Sigmoid colon (tissue), 7 donors: Measurements from ENCODE around the gene TOPBP1. TPM values are rescaled to one million over a fixed set of nuclear protein-coding genes. Genes with fewer than 3 reads are reported as not detected.

Experiments used
- DNase-seq: peaks from one replicate; pipeline ENCODE4 v3.0.0-alpha.2; 2019
- H3K27ac ChIP-seq, 4 donors: fragments of 200-600 bp; sonication (generic); one replicate each; pipeline ENCODE4 v1.5.1; 2016 to 2019; ENCODE audit warnings: mild to moderate bottlenecking in 1 of 4
- H3K27me3 ChIP-seq, 3 donors: fragments of 200-600 bp; sonication (generic); one replicate each; pipeline ENCODE4 v1.5.1; 2019; ENCODE audit warnings: mild to moderate bottlenecking in 1 of 3
- H3K36me3 ChIP-seq, 4 donors: fragments of 200-600 bp; sonication (generic); one replicate each; pipeline ENCODE4 v1.5.1; 2016 to 2019
- H3K4me1 ChIP-seq, 4 donors: fragments of 200-600 bp; sonication (generic); one replicate each; pipeline ENCODE4 v1.5.1; 2017 to 2019
- H3K4me3 ChIP-seq, 4 donors: fragments of 200-600 bp; sonication (generic); one replicate each; pipeline ENCODE4 v1.5.1; 2017 to 2019; ENCODE audit warnings: mild to moderate bottlenecking in 2 of 4, moderate library complexity in 1 of 4
- H3K9me3 ChIP-seq, 4 donors: fragments of 200-600 bp in 3 of 4; sonication (generic) in 3 of 4; one replicate each; pipeline versions ENCODE4 v1.5.1 to v1.6.1; 2013 to 2019
- EP300 ChIP-seq, 4 donors: sonication (generic); formaldehyde crosslinking; IDR thresholded peaks; one replicate each; pipeline ENCODE4 v1.6.1; 2017; ENCODE audit warnings: antibody characterized with exemption in 4 of 4
- POLR2A ChIP-seq, 2 donors: fragments of 450-650 bp; IDR thresholded peaks; one replicate each; pipeline ENCODE4 v1.6.1; 2016; ENCODE audit warnings: antibody characterized with exemption in 2 of 2, mild to moderate bottlenecking in 2 of 2, moderate library complexity in 2 of 2
- POLR2AphosphoS5 ChIP-seq, 4 donors: sonication (generic); formaldehyde crosslinking; IDR thresholded peaks; one replicate each; pipeline ENCODE4 v1.6.1; 2017; ENCODE audit warnings: antibody characterized with exemption in 4 of 4
- WGBS, 2 donors: extraction: QIAGEN DNeasy Blood & Tissue Kit; methylation state at CpG; one replicate each; pipeline ENCODE4 v1.1.7; 2013; 5-methylcytosine and 5-hydroxymethylcytosine counted together
- intact Hi-C: fragments of 100-400 bp; cut with DNase I; formaldehyde crosslinking; loops from one replicate; pipeline ENCODE4 v1.15.1; 2023
- polyA plus RNA-seq, 3 donors: library from polyadenylated mRNA; stranded (reverse); fragments of 200-250 nt; gene quantifications; one replicate each; pipeline ENCODE4 v1.2.3, GENCODE V29; 2013
- total RNA-seq, 4 donors: library from RNA; depleted of rRNA; stranded (reverse); fragments of >200 nt; gene quantifications; one replicate each; pipeline ENCODE4 v1.1.0, GENCODE V29; 2016
- TF ChIP-seq, protein P1 (sequence below), 4 experiments: fragments of 450-650 bp in 3 of 4; fragments of 200-600 bp in 1 of 4; IDR thresholded peaks; one replicate each; pipeline ENCODE4 v1.5.1; 2016 to 2019; ENCODE audit warnings: antibody characterized with exemption in 4 of 4, mild to moderate bottlenecking in 3 of 4, moderate library complexity in 2 of 4
- donor health status: healthy with polysubstance abuse.
- donor health status: Bipolar disorder and iron deficiency.
- donor health status: healthy.

Gene TOPBP1
- total and polyA plus RNA-seq, 7 donors: 4.8 to 30.2 (median 15.9) TPM

DNA sequence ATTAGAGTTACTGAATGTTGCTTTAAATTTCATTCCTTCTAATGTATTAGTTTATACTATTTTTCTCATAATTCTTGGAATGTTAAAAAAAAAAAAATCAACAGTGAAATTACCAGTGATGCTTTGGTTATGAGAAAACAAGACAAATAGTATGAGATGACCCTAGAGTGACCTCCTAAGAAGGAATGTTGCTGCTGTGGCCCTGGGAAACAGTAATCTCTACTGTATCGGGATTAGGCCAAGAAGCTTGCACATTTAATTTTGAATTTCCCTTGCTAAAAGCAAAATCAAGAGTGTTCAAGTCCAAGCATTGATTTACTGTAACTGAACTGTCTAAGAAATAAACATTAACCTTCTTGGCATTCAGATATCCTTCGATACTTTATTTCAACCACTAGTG lies 18.1 kb downstream of the TOPBP1 start:
- TF ChIP-seq POLR2A (IDR thresholded peaks at IDR 0.05) (no peak), POLR2AphosphoS5 (IDR thresholded peaks at IDR 0.05) (no peak), EP300 (IDR thresholded peaks at IDR 0.05) (no peak)
- TF ChIP-seq, protein P1, sequence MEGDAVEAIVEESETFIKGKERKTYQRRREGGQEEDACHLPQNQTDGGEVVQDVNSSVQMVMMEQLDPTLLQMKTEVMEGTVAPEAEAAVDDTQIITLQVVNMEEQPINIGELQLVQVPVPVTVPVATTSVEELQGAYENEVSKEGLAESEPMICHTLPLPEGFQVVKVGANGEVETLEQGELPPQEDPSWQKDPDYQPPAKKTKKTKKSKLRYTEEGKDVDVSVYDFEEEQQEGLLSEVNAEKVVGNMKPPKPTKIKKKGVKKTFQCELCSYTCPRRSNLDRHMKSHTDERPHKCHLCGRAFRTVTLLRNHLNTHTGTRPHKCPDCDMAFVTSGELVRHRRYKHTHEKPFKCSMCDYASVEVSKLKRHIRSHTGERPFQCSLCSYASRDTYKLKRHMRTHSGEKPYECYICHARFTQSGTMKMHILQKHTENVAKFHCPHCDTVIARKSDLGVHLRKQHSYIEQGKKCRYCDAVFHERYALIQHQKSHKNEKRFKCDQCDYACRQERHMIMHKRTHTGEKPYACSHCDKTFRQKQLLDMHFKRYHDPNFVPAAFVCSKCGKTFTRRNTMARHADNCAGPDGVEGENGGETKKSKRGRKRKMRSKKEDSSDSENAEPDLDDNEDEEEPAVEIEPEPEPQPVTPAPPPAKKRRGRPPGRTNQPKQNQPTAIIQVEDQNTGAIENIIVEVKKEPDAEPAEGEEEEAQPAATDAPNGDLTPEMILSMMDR (IDR thresholded peaks at IDR 0.05): no peak
- intact Hi-C loops: no loop called here

DNA sequence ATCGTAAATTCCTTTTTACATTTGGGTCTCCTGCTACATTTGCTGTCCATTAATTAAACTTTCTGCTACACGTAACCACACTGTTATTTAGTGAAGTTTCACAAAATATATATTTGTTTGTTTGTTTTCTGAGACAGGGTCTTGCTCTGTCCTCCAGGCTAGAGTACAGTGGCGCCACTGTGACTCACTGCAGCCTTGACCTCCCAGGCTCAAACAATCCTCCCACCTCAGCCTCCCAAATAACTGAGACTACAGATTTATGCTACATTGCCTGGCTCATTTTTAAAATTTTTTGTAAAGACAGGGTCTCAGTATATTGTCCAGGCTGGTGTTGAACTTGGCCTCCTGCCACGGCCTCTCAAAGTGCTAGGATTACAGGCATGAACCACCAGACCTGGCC lies 20.5 kb downstream of the TOPBP1 start:
- DNase-seq: no peak
- TF ChIP-seq POLR2A (IDR thresholded peaks at IDR 0.05): no peak
- no peak for TF ChIP-seq EP300 (IDR thresholded peaks at IDR 0.05)
- TF ChIP-seq, protein P1 (IDR thresholded peaks at IDR 0.05): no peak
- no peak for TF ChIP-seq POLR2AphosphoS5 (IDR thresholded peaks at IDR 0.05)
- no peaks in the 10 kb centered on the region for H3K9me3 ChIP-seq
- intact Hi-C loops: no loop called here
- H3K4me1 ChIP-seq: peaks cover 0 to 7% (median 2%) of the 10 kb centered on the region in 4 donors
- H3K27me3 ChIP-seq: no peaks in the 10 kb centered on the region
- H3K36me3 ChIP-seq: peaks cover 0 to 76% (median 10%) of the 10 kb centered on the region in 4 donors
- no peak overlapping the region for H3K27ac ChIP-seq
- WGBS, 2 donors: 97 to 98% methylated on average over 4 of the region's 4 CpGs
- no peak overlapping the region for H3K4me3 ChIP-seq

More for the DNA sequence above, 18.1 kb downstream of the TOPBP1 start:
- no peaks in the 10 kb centered on the region for H3K9me3 ChIP-seq
- no peaks in the 10 kb centered on the region for H3K27me3 ChIP-seq
- no peak for DNase-seq
- no peak overlapping the region for H3K4me3 ChIP-seq
- peaks cover 0 to 75% (median 6%) of the 10 kb centered on the region in 4 donors for H3K36me3 ChIP-seq
- 92 to 98% methylated on average over 2 of the region's 2 CpGs for WGBS, 2 donors
- no peak overlapping the region for H3K27ac ChIP-seq
- H3K4me1 ChIP-seq: peaks cover 0 to 7% (median 2%) of the 10 kb centered on the region in 4 donors

DNA sequence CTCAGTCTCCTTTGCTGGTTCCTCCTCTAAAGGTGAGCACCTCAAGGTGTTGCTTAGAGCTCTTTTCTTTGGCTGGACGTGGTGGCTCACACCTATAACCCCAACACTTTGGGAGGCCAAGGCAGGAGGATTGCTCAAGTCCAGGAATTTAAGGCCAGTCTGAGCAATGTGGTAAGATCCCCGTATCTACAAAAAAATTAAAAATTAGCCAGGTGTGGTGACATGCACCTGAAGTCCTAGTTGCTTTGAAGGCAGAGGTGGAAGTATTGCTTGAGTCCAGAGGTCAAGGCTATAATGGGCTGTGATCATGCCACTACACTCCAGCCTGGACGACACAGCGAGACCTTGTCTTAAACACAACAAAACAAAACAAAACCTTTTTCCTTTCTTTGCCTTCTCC lies 28.3 kb downstream of the TOPBP1 start:
- no peaks in the 10 kb centered on the region for H3K9me3 ChIP-seq
- no peak overlapping the region for H3K27ac ChIP-seq
- WGBS, 2 donors: 58 to 90% methylated on average over 4 of the region's 4 CpGs
- no peak overlapping the region for H3K4me3 ChIP-seq
- TF ChIP-seq POLR2A (IDR thresholded peaks at IDR 0.05) (no peak), POLR2AphosphoS5 (IDR thresholded peaks at IDR 0.05) (no peak)
- no peak for DNase-seq
- H3K27me3 ChIP-seq: no peaks in the 10 kb centered on the region
- H3K4me1 ChIP-seq: no peaks in the 10 kb centered on the region
- H3K36me3 ChIP-seq: peaks cover 0 to 86% (median 17%) of the 10 kb centered on the region in 4 donors
- intact Hi-C loops: no loop called here

DNA sequence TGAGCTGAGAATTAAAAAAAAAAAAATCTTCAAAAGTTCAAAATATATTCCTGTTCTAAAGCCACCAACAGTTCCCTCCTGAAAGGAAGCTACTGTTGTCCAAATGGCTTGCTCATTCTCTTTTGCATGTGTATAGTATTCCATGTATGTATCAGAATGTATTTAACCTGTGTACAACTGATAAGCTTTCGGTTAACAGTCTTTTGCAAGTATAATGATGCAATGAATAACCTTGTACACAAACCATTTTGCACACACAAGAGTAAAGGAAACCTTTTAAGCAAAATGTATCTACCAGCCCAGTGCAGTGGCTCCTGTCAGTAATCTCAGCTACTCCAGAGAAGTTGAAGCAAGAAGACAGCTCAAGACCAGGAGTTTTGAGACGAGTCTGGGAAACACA lies 32.6 kb downstream of the TOPBP1 start:
- Histone ChIP-seq H3K9me3 (no peaks in the 10 kb centered on the region), H3K27ac (no peak overlapping the region), H3K4me3 (no peak overlapping the region), H3K4me1 (no peaks in the 10 kb centered on the region), H3K27me3 (no peaks in the 10 kb centered on the region), H3K36me3 (peaks cover 0 to 89% (median 20%) of the 10 kb centered on the region in 4 donors)
- TF ChIP-seq POLR2A (IDR thresholded peaks at IDR 0.05): no peak
- TF ChIP-seq, protein P1 (IDR thresholded peaks at IDR 0.05): no peak
- no peak for TF ChIP-seq EP300 (IDR thresholded peaks at IDR 0.05)
- WGBS, 2 donors: 84 to 89% methylated on average over 2 of the region's 2 CpGs
- intact Hi-C loops: no loop called here
- DNase-seq: no peak

DNA sequence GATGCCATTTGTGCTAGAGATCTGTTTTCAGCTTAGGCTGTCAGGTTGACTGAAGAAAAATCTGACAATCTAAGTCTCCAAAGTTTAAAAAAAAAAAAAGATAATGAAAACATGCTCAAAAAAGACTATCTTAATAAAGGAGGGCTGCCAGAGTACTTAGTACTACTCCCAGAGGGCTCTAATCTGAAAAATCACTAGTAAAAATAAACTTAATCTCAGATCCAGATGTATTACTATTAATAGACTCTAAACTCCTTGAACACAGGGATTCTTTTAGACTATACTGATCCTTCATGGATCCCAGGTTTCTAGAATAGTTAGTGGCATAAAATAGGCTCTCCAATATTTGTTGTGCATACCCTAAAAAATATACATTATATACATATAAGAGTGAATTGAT lies 34.0 kb downstream of the TOPBP1 start:
- Histone ChIP-seq H3K9me3 (no peaks in the 10 kb centered on the region), H3K27me3 (no peaks in the 10 kb centered on the region), H3K4me1 (no peaks in the 10 kb centered on the region), H3K27ac (no peak overlapping the region), H3K36me3 (peaks cover 6 to 90% (median 16%) of the 10 kb centered on the region in 4 donors), H3K4me3 (no peak overlapping the region)
- no peak for DNase-seq
- no peak for TF ChIP-seq POLR2AphosphoS5 (IDR thresholded peaks at IDR 0.05)
- TF ChIP-seq POLR2A (IDR thresholded peaks at IDR 0.05): no peak
- intact Hi-C loops: no loop called here
